Astrocyte of the spinal cord (primary cell): Measurements from ENCODE around the gene KRT84.
A peak's percentile ranks its signal among the peaks of the same experiment; 100 is the strongest.

Experiments
- DNase-seq: peaks from one replicate; pipeline ENCODE4 v3.0.0; 2011; ENCODE audit warnings: low read depth, low spot score
- H3K4me3 ChIP-seq: 2 replicates; pipeline ENCODE4 v1.5.1; 2011; ENCODE audit warnings: low read depth, mild to moderate bottlenecking, low read length, moderate library complexity
- CTCF ChIP-seq: IDR thresholded peaks from 2 replicates; pipeline ENCODE4 v1.5.1; 2012; ENCODE audit warnings: low read depth, mild to moderate bottlenecking, low read length, inconsistent platforms
- in situ Hi-C: cut with HindIII; loops from 2 replicates; pipeline ENCODE4 v1.10.0; 2017; ENCODE audit warnings: low sequenced_read_pairs

Gene KRT84

GRCh38 chr12:52380271-52380694 lies 5.2 kb downstream of the KRT84 start:
- peak; percentile 68 for TF ChIP-seq CTCF
- no peak overlapping the region for H3K4me3 ChIP-seq
- DNase-seq = peak; percentile 16
- in situ Hi-C loops = no loop called here

GRCh38 chr12:52379536-52379935 lies 5.9 kb downstream of the KRT84 start:
- DNase-seq = no peak
- in situ Hi-C loops = no loop called here
- no peak for TF ChIP-seq CTCF
- H3K4me3 ChIP-seq = no peak overlapping the region

GRCh38 chr12:52378091-52378490 lies 7.4 kb downstream of the KRT84 start:
- H3K4me3 ChIP-seq = no peak overlapping the region
- TF ChIP-seq CTCF = no peak
- DNase-seq = no peak
- in situ Hi-C loops = no loop called here

- in situ Hi-C loops = no loop called here
- H3K4me3 ChIP-seq = no peak overlapping the region
- no peak for TF ChIP-seq CTCF
- DNase-seq = no peak
Measured at GRCh38 chr12:52377266-52377665, 8.2 kb downstream of the KRT84 start.

- in situ Hi-C loops = no loop called here
- H3K4me3 ChIP-seq = no peak overlapping the region
- peak; percentile 88 for TF ChIP-seq CTCF
- peak; percentile 85 for DNase-seq
Measured at GRCh38 chr12:52372216-52373154, 13.0 kb downstream of the KRT84 start.

GRCh38 chr12:52371716-52372115 lies 13.7 kb downstream of the KRT84 start:
- in situ Hi-C loops = no loop called here
- DNase-seq = no peak
- TF ChIP-seq CTCF = no peak
- H3K4me3 ChIP-seq = no peak overlapping the region
